HepG2 (cell line): Measurements from ENCODE around the gene MVB12A. TPM values are rescaled to one million over a fixed set of nuclear protein-coding genes. Genes with fewer than 3 reads are reported as not detected.

Source experiments
- AFF4 ChIP-seq: sonication (generic); formaldehyde crosslinking; IDR thresholded peaks from 2 replicates; pipeline ENCODE4 v1.4.0; 2020; ENCODE audit warnings: missing genetic modification reagents
- ARNTL ChIP-seq: sonication (generic); formaldehyde crosslinking; IDR thresholded peaks from 2 replicates; pipeline ENCODE4 v1.4.0; 2020; ENCODE audit warnings: mild to moderate bottlenecking, missing genetic modification reagents
- HDAC6 ChIP-seq: fragments of 200-600 bp; sonication (generic); IDR thresholded peaks from 2 replicates; pipeline ENCODE4 v1.7.0; 2017; ENCODE audit warnings: mild to moderate bottlenecking, antibody characterized with exemption, low read length, low read depth
- HNRNPK ChIP-seq: fragments of 200-400 bp; formaldehyde crosslinking; IDR thresholded peaks from 2 replicates; pipeline ENCODE4 v1.6.1; 2018; ENCODE audit warnings: low read length, low read depth, moderate library complexity, mild to moderate bottlenecking; ENCODE audit not compliant: poor library complexity, severe bottlenecking
- IKZF4 ChIP-seq: sonication (generic); formaldehyde crosslinking; IDR thresholded peaks from 2 replicates; pipeline ENCODE4 v1.5.1; 2020; ENCODE audit warnings: borderline replicate concordance, mild to moderate bottlenecking, low read depth, missing genetic modification reagents; ENCODE audit errors: not compliant biosample characterization
- MED13 ChIP-seq: sonication (generic); formaldehyde crosslinking; IDR thresholded peaks from 2 replicates; pipeline ENCODE4 v1.5.0; 2020; ENCODE audit warnings: missing genetic modification reagents
- NR2C2 ChIP-seq: sonication (generic); formaldehyde crosslinking; IDR thresholded peaks from 2 replicates; pipeline ENCODE4 v1.4.0; 2020; ENCODE audit warnings: missing genetic modification reagents, mild to moderate bottlenecking, moderate library complexity, borderline replicate concordance
- NR3C1 ChIP-seq: sonication (generic); formaldehyde crosslinking; IDR thresholded peaks from 2 replicates; pipeline ENCODE4 v1.4.0; 2020; ENCODE audit warnings: missing genetic modification reagents
- RAD21 ChIP-seq: fragments of 450-650 bp; formaldehyde crosslinking; IDR thresholded peaks from 2 replicates; pipeline ENCODE4 v1.5.0; 2020; ENCODE audit warnings: mild to moderate bottlenecking
- RELA ChIP-seq: sonication (generic); formaldehyde crosslinking; IDR thresholded peaks from 2 replicates; pipeline ENCODE4 v1.4.0; 2020; ENCODE audit warnings: missing genetic modification reagents
- RORA ChIP-seq: sonication (generic); formaldehyde crosslinking; IDR thresholded peaks from 2 replicates; pipeline ENCODE4 v1.5.0; 2020; ENCODE audit warnings: mild to moderate bottlenecking, missing genetic modification reagents, moderate library complexity
- THYN1 ChIP-seq: sonication (generic); formaldehyde crosslinking; IDR thresholded peaks from 2 replicates; pipeline ENCODE4 v1.8.1; 2023; ENCODE audit warnings: low read depth, mild to moderate bottlenecking, moderate library complexity, missing genetic modification reagents, borderline replicate concordance
- TRIM22 ChIP-seq: fragments of 450-650 bp; IDR thresholded peaks from 2 replicates; pipeline ENCODE4 v1.6.1; 2017
- ZBTB21 ChIP-seq: sonication (generic); formaldehyde crosslinking; IDR thresholded peaks from 2 replicates; pipeline ENCODE4 v1.4.0; 2020; ENCODE audit warnings: missing genetic modification reagents
- ZNF205 ChIP-seq: IDR thresholded peaks from 2 replicates; pipeline ENCODE4 v1.6.1; 2018; ENCODE audit warnings: missing biosample characterization, missing genetic modification reagents
- ZNF451 ChIP-seq: sonication (generic); formaldehyde crosslinking; IDR thresholded peaks from 2 replicates; pipeline ENCODE4 v1.5.0; 2020; ENCODE audit warnings: mild to moderate bottlenecking, missing genetic modification reagents
- ZNF570 ChIP-seq: sonication (generic); formaldehyde crosslinking; IDR thresholded peaks from 2 replicates; pipeline ENCODE4 v1.4.0; 2020; ENCODE audit warnings: mild to moderate bottlenecking, missing genetic modification reagents, borderline replicate concordance
- ZNF747 ChIP-seq: sonication (generic); formaldehyde crosslinking; IDR thresholded peaks from 2 replicates; pipeline ENCODE4 v1.8.1; 2023; ENCODE audit warnings: missing genetic modification reagents, mild to moderate bottlenecking, borderline replicate concordance
- ZSCAN30 ChIP-seq: sonication (generic); formaldehyde crosslinking; IDR thresholded peaks from 2 replicates; pipeline ENCODE4 v1.5.0; 2020; ENCODE audit warnings: mild to moderate bottlenecking, missing genetic modification reagents
- polyA plus RNA-seq, 8 experiments: library from polyadenylated mRNA; depleted of rRNA in 3 of 8; stranded (reverse) in 7 of 8; unstranded in 1 of 8; fragments of >200 nt; fragmentation: Illumina TruSeq in 4 of 8; extraction: Trizol in 4 of 8; gene quantifications; 2 replicates each; pipeline versions ENCODE4 v1.2.1 to v1.2.3, GENCODE V29; 2011 to 2016; ENCODE audit warnings: low read depth in 4 of 8, missing spikeins in 1 of 8, mixed read lengths in 1 of 8; ENCODE audit not compliant: insufficient read depth in 1 of 8
- total RNA-seq, 5 experiments: library from RNA; depleted of rRNA; stranded (reverse); fragments of >200 nt; fragmentation: Illumina TruSeq; extraction: Trizol; gene quantifications; 2 replicates each; pipeline ENCODE4 v1.2.3, GENCODE V29; 2016; ENCODE audit warnings: low read depth in 1 of 5
- TF ChIP-seq, protein P1 (sequence below): fragments of 450-650 bp; IDR thresholded peaks from 2 replicates; pipeline ENCODE4 v1.6.1; 2016
- TF ChIP-seq, protein P2 (sequence below): sonication (generic); formaldehyde crosslinking; IDR thresholded peaks from 2 replicates; pipeline ENCODE4 v1.4.0; 2020; ENCODE audit warnings: missing genetic modification reagents

The MVB12A gene
- total and polyA plus RNA-seq, 2 of the 13 experiments (the other 11 are each of a cell fraction or from before 2014, with no cell fraction given), result 35.7 to 36.1 TPM

DNA sequence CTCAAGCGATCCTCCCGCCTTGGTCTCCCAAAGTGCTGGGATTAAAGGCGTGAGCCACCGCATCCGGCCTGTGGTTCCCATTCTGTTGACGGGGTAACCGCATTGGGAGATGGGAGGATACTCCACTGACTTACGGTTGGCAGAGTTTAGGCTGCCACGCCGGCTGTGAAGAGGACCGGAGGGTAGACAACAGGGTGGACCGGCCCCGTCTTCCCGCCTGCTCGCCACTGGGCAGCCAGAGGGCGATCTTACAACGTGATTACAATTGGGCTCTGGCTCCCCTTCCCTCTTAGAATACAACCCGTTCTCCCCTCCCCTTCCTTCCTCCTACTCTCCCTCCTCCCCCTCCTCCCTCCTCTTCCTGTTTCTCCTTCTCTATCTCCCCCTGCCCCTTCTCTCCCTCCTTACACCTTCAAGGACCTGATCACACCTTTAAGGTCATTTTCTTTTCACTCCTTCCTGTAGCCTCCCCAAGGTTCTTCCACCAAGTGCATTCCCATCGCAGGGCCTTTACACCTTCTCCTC lies 24.9 kb upstream of the MVB12A start (continued):
- no peak for TF ChIP-seq AFF4 (CRISPR knock-in tag)
- TF ChIP-seq ARNTL (CRISPR knock-in tag), result no peak
- TF ChIP-seq NR3C1 (CRISPR knock-in tag), result no peak
- TF ChIP-seq MED13 (CRISPR knock-in tag), result no peak
- 0 out of 2 replicates have a peak, but pooled peaks have one; percentile 22 for TF ChIP-seq RAD21 (CRISPR knock-in tag)
- TF ChIP-seq, protein P1, sequence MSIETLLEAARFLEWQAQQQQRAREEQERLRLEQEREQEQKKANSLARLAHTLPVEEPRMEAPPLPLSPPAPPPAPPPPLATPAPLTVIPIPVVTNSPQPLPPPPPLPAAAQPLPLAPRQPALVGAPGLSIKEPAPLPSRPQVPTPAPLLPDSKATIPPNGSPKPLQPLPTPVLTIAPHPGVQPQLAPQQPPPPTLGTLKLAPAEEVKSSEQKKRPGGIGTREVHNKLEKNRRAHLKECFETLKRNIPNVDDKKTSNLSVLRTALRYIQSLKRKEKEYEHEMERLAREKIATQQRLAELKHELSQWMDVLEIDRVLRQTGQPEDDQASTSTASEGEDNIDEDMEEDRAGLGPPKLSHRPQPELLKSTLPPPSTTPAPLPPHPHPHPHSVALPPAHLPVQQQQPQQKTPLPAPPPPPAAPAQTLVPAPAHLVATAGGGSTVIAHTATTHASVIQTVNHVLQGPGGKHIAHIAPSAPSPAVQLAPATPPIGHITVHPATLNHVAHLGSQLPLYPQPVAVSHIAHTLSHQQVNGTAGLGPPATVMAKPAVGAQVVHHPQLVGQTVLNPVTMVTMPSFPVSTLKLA, result no peak
- TF ChIP-seq ZSCAN30 (CRISPR knock-in tag), result no peak
- peak; percentile 68 for TF ChIP-seq HNRNPK
- TF ChIP-seq, protein P2, sequence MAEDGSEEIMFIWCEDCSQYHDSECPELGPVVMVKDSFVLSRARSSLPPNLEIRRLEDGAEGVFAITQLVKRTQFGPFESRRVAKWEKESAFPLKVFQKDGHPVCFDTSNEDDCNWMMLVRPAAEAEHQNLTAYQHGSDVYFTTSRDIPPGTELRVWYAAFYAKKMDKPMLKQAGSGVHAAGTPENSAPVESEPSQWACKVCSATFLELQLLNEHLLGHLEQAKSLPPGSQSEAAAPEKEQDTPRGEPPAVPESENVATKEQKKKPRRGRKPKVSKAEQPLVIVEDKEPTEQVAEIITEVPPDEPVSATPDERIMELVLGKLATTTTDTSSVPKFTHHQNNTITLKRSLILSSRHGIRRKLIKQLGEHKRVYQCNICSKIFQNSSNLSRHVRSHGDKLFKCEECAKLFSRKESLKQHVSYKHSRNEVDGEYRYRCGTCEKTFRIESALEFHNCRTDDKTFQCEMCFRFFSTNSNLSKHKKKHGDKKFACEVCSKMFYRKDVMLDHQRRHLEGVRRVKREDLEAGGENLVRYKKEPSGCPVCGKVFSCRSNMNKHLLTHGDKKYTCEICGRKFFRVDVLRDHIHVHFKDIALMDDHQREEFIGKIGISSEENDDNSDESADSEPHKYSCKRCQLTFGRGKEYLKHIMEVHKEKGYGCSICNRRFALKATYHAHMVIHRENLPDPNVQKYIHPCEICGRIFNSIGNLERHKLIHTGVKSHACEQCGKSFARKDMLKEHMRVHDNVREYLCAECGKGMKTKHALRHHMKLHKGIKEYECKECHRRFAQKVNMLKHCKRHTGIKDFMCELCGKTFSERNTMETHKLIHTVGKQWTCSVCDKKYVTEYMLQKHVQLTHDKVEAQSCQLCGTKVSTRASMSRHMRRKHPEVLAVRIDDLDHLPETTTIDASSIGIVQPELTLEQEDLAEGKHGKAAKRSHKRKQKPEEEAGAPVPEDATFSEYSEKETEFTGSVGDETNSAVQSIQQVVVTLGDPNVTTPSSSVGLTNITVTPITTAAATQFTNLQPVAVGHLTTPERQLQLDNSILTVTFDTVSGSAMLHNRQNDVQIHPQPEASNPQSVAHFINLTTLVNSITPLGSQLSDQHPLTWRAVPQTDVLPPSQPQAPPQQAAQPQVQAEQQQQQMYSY (CRISPR knock-in tag), result no peak
- no peak for TF ChIP-seq ZBTB21 (CRISPR knock-in tag)
- no peak for TF ChIP-seq NR2C2
- TF ChIP-seq ZNF747 (CRISPR knock-in tag), result no peak
- no peak for TF ChIP-seq RELA (CRISPR knock-in tag)
- TF ChIP-seq ZNF570, result no peak
- TF ChIP-seq ZNF205 (CRISPR knock-in tag), result no peak
- TF ChIP-seq THYN1 (CRISPR knock-in tag), result no peak
- no peak for TF ChIP-seq TRIM22
- no peak for TF ChIP-seq ZNF451 (CRISPR knock-in tag)
- TF ChIP-seq IKZF4 (CRISPR knock-in tag), result no peak
- TF ChIP-seq RORA (CRISPR knock-in tag), result no peak
- TF ChIP-seq HDAC6, result no peak
